OCI-LY3 (cell line): ENCODE results near the gene CPAMD8.
A peak's percentile ranks its signal among the peaks of the same experiment; 100 is the strongest.

ENCODE experiments used
- H2AFZ ChIP-seq: fragments of 200-600, 300-600 bp; shearing (Covaris generic); 2 replicates; pipeline ENCODE4 v1.6.0; 2014; ENCODE audit warnings: antibody characterized with exemption, low read depth, low read length
- H3K27ac ChIP-seq: fragments of 200-600, 300-600 bp; sonication (generic); 2 replicates; pipeline ENCODE4 v1.5.1; 2014; ENCODE audit warnings: mild to moderate bottlenecking, low read length, moderate library complexity, mixed read lengths
- H3K27me3 ChIP-seq: fragments of 200-600, 300-600 bp; sonication (generic); 2 replicates; pipeline ENCODE4 v1.6.1; 2014; ENCODE audit warnings: low read depth, low read length, mixed read lengths
- H3K36me3 ChIP-seq: fragments of 200-600, 300-600 bp; sonication (generic); replicated peaks from 2 replicates; pipeline ENCODE3; 2014; ENCODE audit warnings: low read depth, low read length, mixed read lengths
- H3K4me1 ChIP-seq: fragments of 300-600, 200-600 bp; sonication (generic); 2 replicates; pipeline ENCODE4 v1.6.1; 2014; ENCODE audit warnings: low read length, mixed read lengths
- H3K4me2 ChIP-seq: fragments of 200-600, 300-600 bp; sonication (generic); 2 replicates; pipeline ENCODE4 v1.6.1; 2014; ENCODE audit warnings: low read length, mixed read lengths
- H3K4me3 ChIP-seq: fragments of 300-600, 200-600 bp; sonication (generic); 2 replicates; pipeline ENCODE4 v1.5.1; 2014; ENCODE audit warnings: antibody characterized with exemption, mild to moderate bottlenecking, low read length, moderate library complexity
- H3K79me2 ChIP-seq: fragments of 300-600, 200-600 bp; shearing (Covaris generic); 2 replicates; pipeline ENCODE4 v1.6.1; 2014; ENCODE audit warnings: mild to moderate bottlenecking, low read length, mixed read lengths
- H3K9ac ChIP-seq: fragments of 300-600, 200-600 bp; shearing (Covaris generic); 2 replicates; pipeline ENCODE4 v1.6.0; 2014; ENCODE audit warnings: mild to moderate bottlenecking, low read length, moderate library complexity
- H3K9me3 ChIP-seq: fragments of 200-600, 300-600 bp; shearing (Covaris generic); 2 replicates; pipeline ENCODE4 v1.6.1; 2014; ENCODE audit warnings: low read length, mixed read lengths; ENCODE audit not compliant: insufficient read depth
- H4K20me1 ChIP-seq: fragments of 200-600, 300-600 bp; sonication (generic); 2 replicates; pipeline ENCODE4 v1.6.1; 2016; ENCODE audit warnings: low read length, mixed read lengths; ENCODE audit not compliant: insufficient read depth
- CTCF ChIP-seq: fragments of 200-600, 300-600 bp; sonication (generic); IDR thresholded peaks from 2 replicates; pipeline ENCODE4 v1.5.1; 2014; ENCODE audit warnings: antibody characterized with exemption, low read length, low read depth
- EZH2phosphoT487 ChIP-seq: fragments of 200-600 bp; shearing (Covaris generic); IDR thresholded peaks from 2 replicates; pipeline ENCODE4 v1.6.1; 2018; ENCODE audit warnings: antibody characterized with exemption, mixed run types, low read depth

Gene CPAMD8

GRCh38 chr19:16849168-16849567 is 177.4 kb downstream of the CPAMD8 start:
- Histone ChIP-seq H3K27me3 (no peaks in the 10 kb centered on the region), H3K79me2 (no peaks in the 10 kb centered on the region), H4K20me1 (0 out of 2 replicates have a peak, but pooled peaks cover 3% of the 10 kb centered on the region), H3K36me3 (peaks cover 53% of the 10 kb centered on the region), H3K9ac (no peak overlapping the region; the same call in 1 of the 2 replicates), H2AFZ (no peak overlapping the region), H3K4me3 (no peak overlapping the region), H3K4me2 (peak overlapping the region; percentile 12; the same call in 1 of the 2 replicates), H3K9me3 (no peaks in the 10 kb centered on the region), H3K27ac (no peak overlapping the region), H3K4me1 (peaks cover 20% of the 10 kb centered on the region)
- TF ChIP-seq CTCF = no peak
- no peak for TF ChIP-seq EZH2phosphoT487

DNA sequence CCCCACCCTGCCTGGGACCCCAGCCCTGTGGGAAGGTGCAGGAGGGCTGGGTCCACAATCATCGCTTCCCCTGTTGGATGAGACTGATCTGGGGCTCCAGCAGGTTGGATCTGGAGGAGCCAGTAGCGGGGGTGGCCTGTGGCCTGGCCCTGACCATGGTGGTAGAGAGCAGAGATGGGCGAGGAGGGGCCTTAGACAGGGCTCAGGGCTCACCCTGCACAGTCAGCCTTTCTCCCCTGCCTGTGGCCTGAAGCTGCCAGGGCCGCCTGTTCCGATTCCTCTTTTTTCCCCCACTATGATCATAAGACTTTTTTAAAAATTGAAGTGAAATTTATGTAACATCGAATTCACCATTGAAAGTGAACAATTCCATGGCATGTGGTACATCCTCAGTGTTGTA is 179.2 kb downstream of the CPAMD8 start:
- Histone ChIP-seq H3K36me3 (peaks cover 47% of the 10 kb centered on the region), H3K27me3 (no peaks in the 10 kb centered on the region), H3K9me3 (no peaks in the 10 kb centered on the region), H4K20me1 (0 out of 2 replicates have a peak, but pooled peaks cover 4% of the 10 kb centered on the region), H3K79me2 (no peaks in the 10 kb centered on the region), H3K9ac (no peak overlapping the region), H3K4me1 (peaks cover 20% of the 10 kb centered on the region), H3K4me3 (no peak overlapping the region), H3K27ac (no peak overlapping the region), H3K4me2 (no peak overlapping the region), H2AFZ (no peak overlapping the region)
- TF ChIP-seq CTCF (no peak), EZH2phosphoT487 (no peak)

GRCh38 chr19:16846901-16847300 is 179.7 kb downstream of the CPAMD8 start:
- H3K36me3 ChIP-seq = peaks cover 47% of the 10 kb centered on the region
- TF ChIP-seq EZH2phosphoT487 (no peak), CTCF (no peak)

More at GRCh38 chr19:16846901-16847300, 179.7 kb downstream of the CPAMD8 start:
- 0 out of 2 replicates have a peak, but pooled peaks cover 4% of the 10 kb centered on the region for H4K20me1 ChIP-seq
- H3K4me2 ChIP-seq = no peak overlapping the region
- H3K27me3 ChIP-seq = no peaks in the 10 kb centered on the region
- no peak overlapping the region for H2AFZ ChIP-seq
- H3K4me3 ChIP-seq = no peak overlapping the region
- H3K9ac ChIP-seq = no peak overlapping the region
- no peak overlapping the region for H3K27ac ChIP-seq
- H3K4me1 ChIP-seq = peaks cover 20% of the 10 kb centered on the region
- H3K79me2 ChIP-seq = no peaks in the 10 kb centered on the region
- no peaks in the 10 kb centered on the region for H3K9me3 ChIP-seq
